Retina (tissue), 1 donor: ENCODE results near the gene RMND5A.
"Not testable (repeated sequence)": the region's sequence is repeated elsewhere in the genome, so short reads cannot be mapped to it uniquely, and the experiment has no call there.

Source experiments
- DNase-seq: peaks from one replicate; pipeline ENCODE4 v3.0.0-alpha.2; 2016

Gene RMND5A

DNA sequence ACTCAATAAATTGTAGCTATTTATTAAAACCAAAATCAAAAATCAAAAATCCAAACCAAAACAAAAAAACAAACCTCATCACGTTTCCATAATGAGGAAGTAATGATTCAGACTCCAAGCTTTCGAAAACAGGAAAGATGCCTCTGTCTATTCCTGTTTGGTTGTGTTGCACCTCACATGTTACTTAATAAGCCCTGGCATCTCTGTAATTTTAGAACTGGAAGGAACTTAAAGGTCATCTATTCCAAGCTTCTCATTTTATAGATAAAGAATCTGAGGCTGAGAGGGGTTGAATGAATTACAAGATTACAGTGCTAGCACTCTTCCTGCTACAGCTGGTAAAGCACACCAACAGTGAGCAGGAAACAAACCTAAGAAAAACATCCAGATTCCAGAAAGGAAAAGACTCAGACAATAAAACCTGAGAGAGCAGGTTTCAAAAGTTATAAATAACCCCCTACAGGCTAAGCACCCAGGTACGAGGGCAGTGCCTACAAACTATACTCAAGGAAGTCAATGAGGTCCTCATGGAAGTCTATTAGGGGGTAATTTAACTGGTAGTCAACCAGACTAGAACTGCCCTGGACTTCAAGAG lies 5.4 kb upstream of the RMND5A start:
- DNase-seq = not testable (repeated sequence)

DNA sequence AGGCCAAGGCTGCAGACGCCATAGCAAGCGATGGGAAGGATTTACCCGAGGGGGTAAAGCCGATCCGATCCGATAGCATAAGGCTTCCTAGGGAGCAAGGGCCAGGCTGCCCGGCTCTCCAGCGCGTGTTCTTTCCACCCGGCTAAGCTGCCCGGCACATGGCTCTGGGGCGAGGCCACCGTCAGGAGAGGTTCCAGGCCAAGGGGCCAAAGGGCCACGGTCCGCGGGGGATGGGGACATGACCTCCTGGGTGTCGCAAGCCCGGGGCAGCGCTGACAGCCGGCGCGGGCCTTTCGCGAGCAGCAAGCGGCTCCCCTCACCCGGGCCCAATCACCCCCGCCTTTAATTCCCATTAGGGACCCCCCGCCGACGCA lies 841 bp upstream of the RMND5A start:
- not testable (repeated sequence) for DNase-seq

DNA sequence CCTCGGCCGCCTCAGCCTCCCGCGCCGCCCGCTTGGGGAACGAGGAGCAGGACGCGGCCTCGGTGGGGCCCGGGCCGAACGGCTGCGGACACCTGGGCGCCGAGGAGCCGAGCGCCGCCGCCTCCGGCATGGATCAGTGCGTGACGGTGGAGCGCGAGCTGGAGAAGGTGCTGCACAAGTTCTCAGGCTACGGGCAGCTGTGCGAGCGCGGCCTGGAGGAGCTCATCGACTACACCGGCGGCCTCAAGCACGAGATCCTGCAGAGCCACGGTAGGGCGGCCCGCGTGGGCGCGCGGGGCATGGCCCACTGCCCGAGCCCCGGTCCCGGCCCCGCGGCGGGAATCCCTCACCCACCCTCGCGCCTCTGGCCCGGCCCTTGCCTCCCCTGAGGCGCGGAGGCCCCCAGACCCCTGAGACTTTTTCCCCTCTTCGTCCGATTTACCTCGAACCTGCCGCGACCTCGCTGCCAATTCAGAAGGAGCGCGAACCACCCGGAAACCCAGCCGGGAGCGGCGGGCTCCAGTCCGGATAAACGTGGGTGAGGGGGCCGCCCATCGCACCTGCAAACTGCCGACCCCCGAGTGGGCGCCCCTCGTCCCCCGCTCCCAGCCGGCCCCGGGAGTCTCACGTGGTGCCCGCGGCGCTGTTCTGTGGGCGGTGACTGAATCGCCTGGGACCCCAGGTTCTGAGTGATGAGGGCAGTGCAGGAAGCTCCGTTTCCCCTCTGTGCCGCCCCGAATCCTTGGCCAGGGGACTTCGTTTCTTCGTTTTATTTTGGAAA lies 639 bp downstream of the RMND5A start:
- peak; percentile 75 for DNase-seq

DNA sequence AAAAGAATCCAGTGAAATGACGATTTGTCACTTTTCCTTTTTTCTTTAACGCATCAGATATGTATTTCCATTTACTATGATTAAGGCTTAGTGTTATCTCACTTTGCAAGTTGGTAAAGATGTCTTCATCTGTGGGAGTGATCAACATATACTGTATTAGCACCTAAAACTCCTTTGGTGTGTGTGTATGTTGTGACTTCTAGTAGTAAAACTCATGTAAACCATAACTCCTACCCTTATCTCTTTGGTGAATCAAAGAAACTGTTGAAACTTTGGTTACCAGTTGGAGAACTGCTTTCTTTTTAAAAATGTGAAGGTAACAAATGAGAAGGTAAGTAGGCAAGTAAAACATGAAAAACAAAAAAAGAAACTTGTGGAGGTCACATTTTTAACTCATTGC lies 5.6 kb downstream of the RMND5A start:
- not testable (repeated sequence) for DNase-seq

DNA sequence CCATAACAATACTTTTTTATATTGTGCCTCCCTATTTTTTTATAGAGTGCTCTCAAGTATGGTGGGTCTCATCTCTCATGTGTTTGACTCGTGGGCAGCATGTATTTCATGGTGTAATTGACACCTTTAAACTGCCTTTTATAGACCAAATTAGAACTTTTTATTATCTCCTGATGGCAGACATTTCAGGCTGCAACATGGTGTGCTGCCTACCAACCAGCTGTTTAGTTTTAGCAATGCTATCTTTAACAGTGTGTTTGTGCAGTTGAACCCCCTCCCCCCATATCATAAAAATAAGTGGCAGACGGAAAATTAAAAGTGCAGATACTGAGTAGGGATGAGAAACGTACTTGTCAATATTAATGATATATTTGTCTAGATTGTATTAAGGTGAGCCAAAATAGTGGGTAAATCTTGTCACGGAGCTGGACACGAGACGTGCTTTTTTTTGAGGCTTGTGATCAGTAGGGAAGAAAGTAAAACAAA lies 12.0 kb downstream of the RMND5A start:
- not testable (repeated sequence) for DNase-seq

DNA sequence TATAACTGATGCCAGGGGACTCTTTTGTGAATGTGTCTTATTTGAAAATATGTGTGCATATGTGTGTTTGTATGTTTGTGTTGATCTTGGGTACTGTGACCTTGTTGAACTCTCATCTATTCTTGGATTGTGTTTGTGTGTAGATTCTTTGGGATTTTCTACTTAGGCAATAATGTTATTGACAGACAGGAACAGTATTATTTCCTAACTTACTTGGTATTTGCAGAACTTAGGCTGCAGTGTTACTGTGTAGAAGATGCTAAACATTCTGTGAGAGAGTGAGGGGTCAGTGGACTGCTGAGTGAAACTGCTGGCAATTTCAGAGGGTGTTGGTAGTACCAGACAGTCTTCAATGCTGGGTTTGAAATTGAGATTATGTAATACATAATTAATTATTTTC lies 12.7 kb downstream of the RMND5A start:
- not testable (repeated sequence) for DNase-seq

DNA sequence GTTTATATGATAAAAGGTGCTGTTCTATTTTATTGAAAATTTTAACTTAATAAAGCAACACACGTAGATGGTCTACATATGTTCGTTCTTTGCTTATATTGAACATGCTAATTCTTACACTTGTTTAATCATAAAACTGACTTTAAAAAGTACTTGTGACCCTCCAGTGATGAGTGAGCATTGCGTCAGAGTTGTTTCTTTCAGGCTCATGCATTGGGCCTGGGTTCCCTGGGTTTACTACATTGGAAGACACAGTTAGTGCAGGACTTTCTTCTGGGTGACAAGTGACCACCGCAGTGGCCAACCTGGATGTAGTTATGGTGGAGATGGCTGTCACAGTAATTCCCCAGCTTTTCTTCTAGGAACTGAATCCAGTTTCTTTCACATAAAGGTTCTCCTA lies 13.4 kb downstream of the RMND5A start:
- not testable (repeated sequence) for DNase-seq

DNA sequence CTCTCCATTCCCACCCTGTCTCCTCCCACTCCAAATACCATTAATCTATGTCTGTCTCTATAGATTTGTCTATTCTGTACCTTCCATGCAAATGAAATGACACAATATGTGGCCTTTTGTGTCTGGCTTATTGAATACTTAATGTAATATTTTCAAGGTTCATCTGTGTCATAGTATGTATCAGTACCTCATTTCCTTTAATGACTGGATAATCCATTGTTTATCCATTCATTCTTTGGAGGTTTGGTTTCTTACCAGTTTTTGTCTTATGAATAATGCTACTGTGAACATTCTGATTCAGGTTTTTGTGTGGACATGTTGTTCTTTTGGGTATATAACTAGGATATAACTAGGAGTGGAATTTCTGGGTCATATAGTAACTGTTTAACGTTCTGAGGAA lies 14.8 kb downstream of the RMND5A start:
- not testable (repeated sequence) for DNase-seq

- not testable (repeated sequence) for DNase-seq
Observed at GRCh38 chr2:86739485-86739884, 19.4 kb downstream of the RMND5A start.

DNA sequence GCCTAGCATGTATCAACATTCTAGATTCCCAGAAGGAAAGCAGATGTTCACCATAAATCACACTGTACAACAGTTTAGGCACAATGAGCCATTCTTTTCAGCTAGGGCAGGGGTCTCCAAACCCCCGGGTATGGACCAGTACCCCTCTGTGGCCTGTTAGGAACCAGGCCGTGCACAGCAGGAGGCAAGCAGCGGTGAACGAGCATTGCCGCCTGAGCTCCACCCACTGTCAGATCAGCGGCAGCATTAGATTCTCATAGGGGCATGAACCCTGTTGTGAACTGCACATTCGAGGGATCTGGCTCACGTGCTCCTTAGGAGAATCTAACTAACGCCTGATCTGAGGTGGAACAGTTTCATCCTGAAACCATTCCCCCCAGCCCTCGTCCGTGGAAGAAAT lies 19.8 kb downstream of the RMND5A start:
- not testable (repeated sequence) for DNase-seq

- not testable (repeated sequence) for DNase-seq
Observed at GRCh38 chr2:86741889-86742498, 21.9 kb downstream of the RMND5A start.

DNA sequence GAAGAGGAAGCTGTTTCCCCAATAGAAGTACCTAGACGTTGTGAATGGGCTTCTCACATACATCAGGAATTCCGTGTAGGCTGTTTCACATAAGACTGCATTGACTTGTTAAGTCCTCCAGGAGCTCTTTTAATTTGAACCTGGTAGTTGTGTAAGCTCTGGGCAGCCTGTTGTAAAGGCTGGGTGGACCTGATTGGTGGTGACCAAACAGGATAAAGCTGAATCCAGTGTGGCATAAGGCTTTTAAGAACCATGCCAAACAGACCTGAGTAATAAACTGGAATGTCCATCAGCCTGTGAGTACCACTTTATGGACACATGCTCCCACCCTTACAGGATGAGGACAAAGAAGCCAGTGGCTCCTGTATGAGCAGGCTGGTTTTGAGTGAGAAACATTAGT lies 24.1 kb downstream of the RMND5A start:
- no peak for DNase-seq

GRCh38 chr2:86746939-86747338 lies 26.8 kb downstream of the RMND5A start:
- DNase-seq = no peak

DNA sequence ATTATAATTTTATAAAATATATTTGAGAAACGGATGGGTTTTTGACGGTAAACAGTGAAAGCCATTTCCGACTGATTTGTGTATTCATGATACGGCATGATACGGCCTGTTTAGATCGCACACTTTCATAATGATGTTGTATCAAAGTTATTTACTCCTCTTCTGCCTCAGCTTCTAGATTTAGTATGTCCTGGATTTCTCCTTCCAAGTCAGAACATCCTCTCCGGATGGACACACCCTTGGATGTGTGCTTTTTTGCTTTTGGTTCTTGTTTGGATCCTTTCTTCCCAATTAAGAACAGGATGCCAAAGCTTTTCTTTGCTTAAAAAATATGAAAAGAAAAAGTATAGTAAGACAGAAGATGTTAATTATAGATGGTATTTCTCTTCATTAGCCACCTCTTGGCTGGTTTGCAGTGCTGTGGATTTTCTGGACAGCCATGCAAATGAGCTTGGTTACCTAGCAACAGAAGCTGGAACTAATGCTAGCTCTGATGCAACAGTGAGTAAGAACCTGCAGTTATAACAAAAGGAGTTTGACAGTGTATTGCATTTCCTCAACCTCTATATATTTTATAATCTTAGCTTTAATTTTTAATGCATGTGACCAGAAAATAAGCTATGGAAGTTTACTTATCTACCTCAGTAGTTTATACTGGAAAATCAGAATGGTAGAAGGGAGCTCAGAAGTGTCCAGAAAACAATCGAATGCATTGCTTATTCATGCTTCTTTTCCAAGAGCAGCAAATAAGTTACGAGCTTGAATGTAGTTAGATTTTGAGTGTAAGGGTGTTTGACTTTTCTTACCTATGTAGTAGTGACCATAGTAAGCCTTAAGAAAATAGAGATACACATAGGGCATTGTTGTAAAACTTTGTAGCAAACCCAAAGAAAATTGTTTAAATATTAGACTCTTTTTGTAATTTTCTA lies 27.9 kb downstream of the RMND5A start:
- DNase-seq = no peak

- DNase-seq = no peak
Observed at GRCh38 chr2:86750240-86750839, 30.2 kb downstream of the RMND5A start.

DNA sequence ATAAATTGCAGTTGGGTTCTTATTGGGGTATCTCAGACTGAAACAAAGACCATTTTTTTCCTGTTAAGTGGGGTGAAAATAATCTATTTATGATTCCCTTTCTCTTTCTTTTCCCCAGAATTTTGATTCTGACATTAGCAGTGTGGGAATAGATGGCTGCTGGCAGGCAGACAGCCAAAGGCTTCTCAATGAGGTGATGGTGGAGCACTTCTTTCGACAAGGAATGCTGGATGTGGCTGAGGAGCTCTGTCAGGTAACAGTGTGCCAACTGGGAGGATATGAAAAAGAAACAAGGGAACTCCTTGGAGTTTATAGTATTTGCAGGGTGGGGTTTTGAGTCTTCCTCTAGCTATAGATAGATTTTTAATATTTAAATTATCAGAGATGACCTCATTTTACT lies 31.7 kb downstream of the RMND5A start:
- no peak for DNase-seq

DNA sequence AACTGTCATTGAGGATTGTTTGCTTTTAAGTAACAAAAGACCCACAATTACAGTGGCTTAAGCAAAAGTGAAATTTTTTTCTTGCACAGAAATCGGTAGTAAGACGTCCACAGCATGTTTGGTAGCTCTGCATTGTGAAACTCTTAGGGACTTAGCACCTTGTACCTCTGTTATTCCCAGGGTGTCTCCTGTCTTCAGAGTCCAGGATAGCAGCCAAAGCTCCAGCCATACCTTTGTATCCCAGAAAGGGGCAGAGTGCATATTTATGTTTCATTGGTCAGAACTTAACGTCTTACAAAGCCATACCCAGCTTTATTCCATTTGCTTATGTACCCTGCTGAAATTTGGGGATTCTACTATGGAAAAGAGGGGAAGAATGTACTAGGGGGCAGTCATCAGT lies 32.8 kb downstream of the RMND5A start:
- no peak for DNase-seq

DNA sequence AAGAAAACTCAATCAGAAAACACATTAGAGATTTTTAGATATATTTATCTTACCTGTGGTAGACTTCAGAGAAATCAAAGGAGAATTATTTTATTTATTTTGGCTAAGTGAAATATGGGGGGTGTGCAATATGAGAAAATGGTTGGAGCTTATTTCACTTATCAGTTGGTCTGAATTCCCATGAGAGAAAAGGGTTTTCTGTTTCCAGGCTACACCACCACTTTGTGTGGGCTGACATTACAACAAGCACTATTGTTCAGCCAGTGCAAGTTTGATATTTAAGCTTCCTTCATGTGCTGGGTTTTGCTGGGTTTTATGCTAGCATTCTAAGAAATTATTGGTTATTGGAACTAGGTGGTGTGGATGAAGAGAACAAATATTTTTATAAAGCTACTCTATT lies 33.5 kb downstream of the RMND5A start:
- DNase-seq = no peak

DNA sequence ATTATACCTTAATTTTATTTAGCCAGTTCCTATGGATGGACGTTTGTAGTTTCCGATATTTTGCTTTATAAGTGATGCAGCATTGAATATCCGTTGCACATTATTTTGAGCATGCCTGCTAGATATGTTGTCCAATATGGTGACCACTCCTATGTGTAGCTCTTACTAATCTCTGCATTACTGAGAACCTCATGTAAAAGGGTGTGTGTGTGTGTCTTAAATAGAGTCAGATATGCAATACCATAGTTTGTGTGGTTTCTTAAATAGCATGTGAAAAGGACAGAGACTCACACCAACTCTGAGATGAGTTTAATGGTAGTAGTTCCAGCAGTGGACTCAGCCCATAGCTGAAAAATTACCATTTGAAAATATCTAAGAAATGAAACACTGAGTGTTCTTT lies 38.3 kb downstream of the RMND5A start:
- no peak for DNase-seq

DNA sequence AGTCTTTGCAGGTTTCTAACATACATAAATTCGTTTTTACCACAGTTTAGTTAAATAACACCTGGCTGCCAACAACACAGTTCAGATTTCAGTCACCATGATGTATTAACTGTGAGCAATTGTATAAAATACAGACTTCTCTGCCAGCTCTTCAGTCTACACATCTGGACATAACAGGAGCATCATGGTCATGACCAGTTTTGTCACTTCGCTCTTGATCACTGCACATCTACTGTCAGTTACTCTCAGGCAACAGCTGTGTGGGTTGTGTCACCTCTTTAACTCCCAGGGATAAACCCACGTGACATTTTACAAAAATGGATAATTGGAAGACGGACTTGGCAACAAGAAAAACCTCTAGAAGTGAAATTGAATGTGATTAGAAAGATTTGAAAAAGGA lies 40.3 kb downstream of the RMND5A start:
- DNase-seq = no peak

DNA sequence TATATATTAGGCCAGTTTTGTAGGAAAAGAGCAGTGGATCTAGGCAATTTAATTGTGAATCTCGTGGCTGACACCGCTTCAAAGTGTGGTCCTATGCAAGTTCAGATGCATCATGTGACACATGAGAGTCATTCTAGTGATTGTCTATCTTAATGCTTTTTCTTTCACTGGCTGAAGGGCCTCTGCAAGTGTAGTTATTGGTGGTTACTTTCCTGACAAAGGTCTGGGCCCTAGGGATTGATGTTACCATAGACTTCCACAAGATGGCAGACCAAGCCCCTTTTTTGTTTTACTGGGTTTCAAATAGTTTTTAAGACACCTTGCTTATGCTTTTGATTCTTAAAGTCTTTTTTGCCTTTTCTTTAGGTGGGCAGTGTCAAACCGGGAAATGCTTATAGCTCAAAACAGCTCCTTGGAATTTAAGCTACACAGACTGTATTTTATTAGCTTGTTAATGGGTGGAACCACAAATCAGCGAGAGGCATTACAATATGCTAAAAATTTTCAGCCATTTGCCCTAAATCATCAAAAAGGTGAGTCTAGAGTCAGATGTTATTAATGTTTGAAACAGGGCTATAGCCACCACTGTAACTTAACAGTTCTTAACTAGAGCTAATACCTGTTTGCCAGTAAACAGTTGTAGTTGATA lies 44.7 kb downstream of the RMND5A start:
- DNase-seq = peak; percentile 55

- no peak for DNase-seq
Observed at GRCh38 chr2:86765310-86765695, 45.2 kb downstream of the RMND5A start.
